Measurements from ENCODE around the gene MAFG. TPM values are rescaled to one million over a fixed set of nuclear protein-coding genes. Genes with fewer than 3 reads are reported as not detected.
A peak's percentile ranks its signal among the peaks of the same experiment; 100 is the strongest.

The MAFG gene
- total and polyA plus RNA-seq, 2 of the 13 experiments (the other 11 are each of a cell fraction or from before 2014, with no cell fraction given) = 14.5 to 20.0 TPM

DNA sequence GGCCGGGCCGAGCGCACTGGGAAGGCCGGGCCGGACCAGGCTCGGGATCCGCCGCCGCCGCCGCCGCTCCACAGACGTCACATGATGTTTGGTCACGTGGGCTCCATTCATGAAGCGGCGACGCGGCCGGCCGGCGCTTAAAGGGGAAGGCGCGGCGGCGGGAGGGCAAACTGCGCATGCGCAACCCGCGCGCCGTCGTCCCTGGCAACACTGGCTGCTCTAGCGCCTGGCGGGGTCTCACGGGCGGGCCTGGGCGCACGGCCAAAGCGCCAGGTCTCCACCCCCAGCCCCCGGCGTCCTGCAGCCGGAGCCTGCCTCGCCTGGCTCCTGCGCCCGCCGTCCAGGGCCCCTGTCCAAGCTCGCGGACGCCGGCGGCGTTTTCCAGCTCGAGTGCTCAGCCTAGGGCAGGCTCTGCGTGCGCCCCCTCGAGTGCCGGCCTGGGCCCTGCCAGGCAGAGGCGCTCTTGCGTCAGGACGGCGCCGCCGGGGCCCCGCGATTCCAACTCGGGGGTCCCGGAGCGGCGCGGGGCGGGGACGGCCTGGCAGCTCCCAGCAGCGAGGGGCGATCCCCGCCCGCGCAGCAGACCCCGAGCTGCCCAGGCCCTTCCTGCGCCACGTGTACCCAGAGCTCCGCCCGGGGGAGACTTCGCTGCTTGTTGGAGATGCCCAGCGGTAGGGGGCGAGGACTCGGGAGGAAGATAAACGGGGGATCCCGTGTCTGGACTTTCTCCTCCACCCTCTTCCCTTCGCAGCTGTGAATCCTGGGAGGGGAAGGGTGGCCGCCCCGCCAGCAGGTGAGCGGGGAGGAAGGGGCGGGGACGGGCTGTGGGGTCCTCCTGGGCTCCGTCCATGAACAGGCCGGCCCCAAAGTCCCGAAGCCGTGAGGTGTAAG, at the start of gene MAFG (continued):
- TF ChIP-seq, protein P1, sequence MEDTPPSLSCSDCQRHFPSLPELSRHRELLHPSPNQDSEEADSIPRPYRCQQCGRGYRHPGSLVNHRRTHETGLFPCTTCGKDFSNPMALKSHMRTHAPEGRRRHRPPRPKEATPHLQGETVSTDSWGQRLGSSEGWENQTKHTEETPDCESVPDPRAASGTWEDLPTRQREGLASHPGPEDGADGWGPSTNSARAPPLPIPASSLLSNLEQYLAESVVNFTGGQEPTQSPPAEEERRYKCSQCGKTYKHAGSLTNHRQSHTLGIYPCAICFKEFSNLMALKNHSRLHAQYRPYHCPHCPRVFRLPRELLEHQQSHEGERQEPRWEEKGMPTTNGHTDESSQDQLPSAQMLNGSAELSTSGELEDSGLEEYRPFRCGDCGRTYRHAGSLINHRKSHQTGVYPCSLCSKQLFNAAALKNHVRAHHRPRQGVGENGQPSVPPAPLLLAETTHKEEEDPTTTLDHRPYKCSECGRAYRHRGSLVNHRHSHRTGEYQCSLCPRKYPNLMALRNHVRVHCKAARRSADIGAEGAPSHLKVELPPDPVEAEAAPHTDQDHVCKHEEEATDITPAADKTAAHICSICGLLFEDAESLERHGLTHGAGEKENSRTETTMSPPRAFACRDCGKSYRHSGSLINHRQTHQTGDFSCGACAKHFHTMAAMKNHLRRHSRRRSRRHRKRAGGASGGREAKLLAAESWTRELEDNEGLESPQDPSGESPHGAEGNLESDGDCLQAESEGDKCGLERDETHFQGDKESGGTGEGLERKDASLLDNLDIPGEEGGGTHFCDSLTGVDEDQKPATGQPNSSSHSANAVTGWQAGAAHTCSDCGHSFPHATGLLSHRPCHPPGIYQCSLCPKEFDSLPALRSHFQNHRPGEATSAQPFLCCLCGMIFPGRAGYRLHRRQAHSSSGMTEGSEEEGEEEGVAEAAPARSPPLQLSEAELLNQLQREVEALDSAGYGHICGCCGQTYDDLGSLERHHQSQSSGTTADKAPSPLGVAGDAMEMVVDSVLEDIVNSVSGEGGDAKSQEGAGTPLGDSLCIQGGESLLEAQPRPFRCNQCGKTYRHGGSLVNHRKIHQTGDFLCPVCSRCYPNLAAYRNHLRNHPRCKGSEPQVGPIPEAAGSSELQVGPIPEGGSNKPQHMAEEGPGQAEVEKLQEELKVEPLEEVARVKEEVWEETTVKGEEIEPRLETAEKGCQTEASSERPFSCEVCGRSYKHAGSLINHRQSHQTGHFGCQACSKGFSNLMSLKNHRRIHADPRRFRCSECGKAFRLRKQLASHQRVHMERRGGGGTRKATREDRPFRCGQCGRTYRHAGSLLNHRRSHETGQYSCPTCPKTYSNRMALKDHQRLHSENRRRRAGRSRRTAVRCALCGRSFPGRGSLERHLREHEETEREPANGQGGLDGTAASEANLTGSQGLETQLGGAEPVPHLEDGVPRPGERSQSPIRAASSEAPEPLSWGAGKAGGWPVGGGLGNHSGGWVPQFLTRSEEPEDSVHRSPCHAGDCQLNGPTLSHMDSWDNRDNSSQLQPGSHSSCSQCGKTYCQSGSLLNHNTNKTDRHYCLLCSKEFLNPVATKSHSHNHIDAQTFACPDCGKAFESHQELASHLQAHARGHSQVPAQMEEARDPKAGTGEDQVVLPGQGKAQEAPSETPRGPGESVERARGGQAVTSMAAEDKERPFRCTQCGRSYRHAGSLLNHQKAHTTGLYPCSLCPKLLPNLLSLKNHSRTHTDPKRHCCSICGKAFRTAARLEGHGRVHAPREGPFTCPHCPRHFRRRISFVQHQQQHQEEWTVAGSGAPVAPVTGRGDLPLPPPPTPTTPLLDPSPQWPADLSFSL (CRISPR knock-in tag; IDR thresholded peaks at IDR 0.05) = no peak
- TF ChIP-seq ZNF652 (CRISPR knock-in tag; IDR thresholded peaks at IDR 0.05; ENCODE audit: borderline replicate concordance, low read depth) = no peak
- TF ChIP-seq, protein P2, sequence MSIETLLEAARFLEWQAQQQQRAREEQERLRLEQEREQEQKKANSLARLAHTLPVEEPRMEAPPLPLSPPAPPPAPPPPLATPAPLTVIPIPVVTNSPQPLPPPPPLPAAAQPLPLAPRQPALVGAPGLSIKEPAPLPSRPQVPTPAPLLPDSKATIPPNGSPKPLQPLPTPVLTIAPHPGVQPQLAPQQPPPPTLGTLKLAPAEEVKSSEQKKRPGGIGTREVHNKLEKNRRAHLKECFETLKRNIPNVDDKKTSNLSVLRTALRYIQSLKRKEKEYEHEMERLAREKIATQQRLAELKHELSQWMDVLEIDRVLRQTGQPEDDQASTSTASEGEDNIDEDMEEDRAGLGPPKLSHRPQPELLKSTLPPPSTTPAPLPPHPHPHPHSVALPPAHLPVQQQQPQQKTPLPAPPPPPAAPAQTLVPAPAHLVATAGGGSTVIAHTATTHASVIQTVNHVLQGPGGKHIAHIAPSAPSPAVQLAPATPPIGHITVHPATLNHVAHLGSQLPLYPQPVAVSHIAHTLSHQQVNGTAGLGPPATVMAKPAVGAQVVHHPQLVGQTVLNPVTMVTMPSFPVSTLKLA (IDR thresholded peaks at IDR 0.05) = peak; percentile 56
- TF ChIP-seq, protein P3, sequence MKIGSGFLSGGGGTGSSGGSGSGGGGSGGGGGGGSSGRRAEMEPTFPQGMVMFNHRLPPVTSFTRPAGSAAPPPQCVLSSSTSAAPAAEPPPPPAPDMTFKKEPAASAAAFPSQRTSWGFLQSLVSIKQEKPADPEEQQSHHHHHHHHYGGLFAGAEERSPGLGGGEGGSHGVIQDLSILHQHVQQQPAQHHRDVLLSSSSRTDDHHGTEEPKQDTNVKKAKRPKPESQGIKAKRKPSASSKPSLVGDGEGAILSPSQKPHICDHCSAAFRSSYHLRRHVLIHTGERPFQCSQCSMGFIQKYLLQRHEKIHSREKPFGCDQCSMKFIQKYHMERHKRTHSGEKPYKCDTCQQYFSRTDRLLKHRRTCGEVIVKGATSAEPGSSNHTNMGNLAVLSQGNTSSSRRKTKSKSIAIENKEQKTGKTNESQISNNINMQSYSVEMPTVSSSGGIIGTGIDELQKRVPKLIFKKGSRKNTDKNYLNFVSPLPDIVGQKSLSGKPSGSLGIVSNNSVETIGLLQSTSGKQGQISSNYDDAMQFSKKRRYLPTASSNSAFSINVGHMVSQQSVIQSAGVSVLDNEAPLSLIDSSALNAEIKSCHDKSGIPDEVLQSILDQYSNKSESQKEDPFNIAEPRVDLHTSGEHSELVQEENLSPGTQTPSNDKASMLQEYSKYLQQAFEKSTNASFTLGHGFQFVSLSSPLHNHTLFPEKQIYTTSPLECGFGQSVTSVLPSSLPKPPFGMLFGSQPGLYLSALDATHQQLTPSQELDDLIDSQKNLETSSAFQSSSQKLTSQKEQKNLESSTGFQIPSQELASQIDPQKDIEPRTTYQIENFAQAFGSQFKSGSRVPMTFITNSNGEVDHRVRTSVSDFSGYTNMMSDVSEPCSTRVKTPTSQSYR (CRISPR knock-in tag; IDR thresholded peaks at IDR 0.05; ENCODE audit: borderline replicate concordance) = 0 out of 2 replicates have a peak, but pooled peaks have one; percentile 9
- TF ChIP-seq ZNF224 (CRISPR knock-in tag; IDR thresholded peaks at IDR 0.05) = 0 out of 2 replicates have a peak, but pooled peaks have one; percentile 64
- peak; percentile 49; the same call in 1 of the 2 replicates for TF ChIP-seq PHF8 (CRISPR knock-in tag; IDR thresholded peaks at IDR 0.05)
- TF ChIP-seq KAT2B (IDR thresholded peaks at IDR 0.05; ENCODE audit: borderline replicate concordance, low read depth, low read length) = no peak
- TF ChIP-seq ARNT2 (CRISPR knock-in tag; IDR thresholded peaks at IDR 0.05; ENCODE audit: low read depth) = peak; percentile 94
- peak; percentile 83; the same call in 1 of the 2 replicates for TF ChIP-seq ZNF337 (CRISPR knock-in tag; IDR thresholded peaks at IDR 0.05; ENCODE audit: borderline replicate concordance, low read depth)
- TF ChIP-seq CHCHD3 (CRISPR knock-in tag; IDR thresholded peaks at IDR 0.05) = peak; percentile 54; the same call in 1 of the 2 replicates
- TF ChIP-seq, protein P4, sequence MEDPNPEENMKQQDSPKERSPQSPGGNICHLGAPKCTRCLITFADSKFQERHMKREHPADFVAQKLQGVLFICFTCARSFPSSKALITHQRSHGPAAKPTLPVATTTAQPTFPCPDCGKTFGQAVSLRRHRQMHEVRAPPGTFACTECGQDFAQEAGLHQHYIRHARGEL (CRISPR knock-in tag; IDR thresholded peaks at IDR 0.05) = 0 out of 2 replicates have a peak, but pooled peaks have one; percentile 10
- TF ChIP-seq, protein P5, sequence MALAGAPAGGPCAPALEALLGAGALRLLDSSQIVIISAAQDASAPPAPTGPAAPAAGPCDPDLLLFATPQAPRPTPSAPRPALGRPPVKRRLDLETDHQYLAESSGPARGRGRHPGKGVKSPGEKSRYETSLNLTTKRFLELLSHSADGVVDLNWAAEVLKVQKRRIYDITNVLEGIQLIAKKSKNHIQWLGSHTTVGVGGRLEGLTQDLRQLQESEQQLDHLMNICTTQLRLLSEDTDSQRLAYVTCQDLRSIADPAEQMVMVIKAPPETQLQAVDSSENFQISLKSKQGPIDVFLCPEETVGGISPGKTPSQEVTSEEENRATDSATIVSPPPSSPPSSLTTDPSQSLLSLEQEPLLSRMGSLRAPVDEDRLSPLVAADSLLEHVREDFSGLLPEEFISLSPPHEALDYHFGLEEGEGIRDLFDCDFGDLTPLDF (CRISPR knock-in tag; IDR thresholded peaks at IDR 0.05) = peak; percentile 66
- TF ChIP-seq ZNF335 (CRISPR knock-in tag; IDR thresholded peaks at IDR 0.05) = no peak
- TF ChIP-seq SP2 (CRISPR knock-in tag; IDR thresholded peaks at IDR 0.05) = no peak; the same call in 1 of the 2 replicates
- TF ChIP-seq HDAC1 (CRISPR knock-in tag; IDR thresholded peaks at IDR 0.05) = peak; percentile 73; the same call in 1 of the 2 replicates

All from HepG2 (cell line).